RWPE2 (cell line): ENCODE results near the gene SAGE1.
"Not testable (repeated sequence)": the region's sequence is repeated elsewhere in the genome, so short reads cannot be mapped to it uniquely, and the experiment has no call there.

Experiments used
- ATAC-seq: fragments of 200-7000 bp; cut with Tn5 transposase; 3 replicates; pipeline ENCODE4 v1.9.1; 2021; ENCODE audit warnings: low read depth
- DNase-seq: peaks from one replicate; pipeline ENCODE4 v3.0.0-alpha.2; 2020; ENCODE audit warnings: low spot score
- H3K27ac ChIP-seq: fragments of 450-650 bp; 2 replicates; pipeline ENCODE4 v1.5.1; 2017; ENCODE audit warnings: mild to moderate bottlenecking; ENCODE audit not compliant: poor library complexity, severe bottlenecking
- H3K27me3 ChIP-seq: fragments of 250-450 bp; sonication (Bioruptor Pico); 2 replicates; pipeline ENCODE4 v1.5.1; 2021; ENCODE audit warnings: mild to moderate bottlenecking, moderate library complexity; ENCODE audit not compliant: insufficient read depth, poor library complexity, severe bottlenecking
- H3K36me3 ChIP-seq: fragments of 250-450 bp; sonication (Bioruptor Pico); 2 replicates; pipeline ENCODE4 v1.5.1; 2020; ENCODE audit warnings: low read depth, mild to moderate bottlenecking, moderate library complexity
- H3K4me1 ChIP-seq: fragments of 250-450 bp; sonication (Bioruptor Pico); 2 replicates; pipeline ENCODE4 v1.5.1; 2021; ENCODE audit warnings: mild to moderate bottlenecking, moderate library complexity; ENCODE audit not compliant: insufficient read depth, poor library complexity, severe bottlenecking
- H3K4me3 ChIP-seq: fragments of 250-450 bp; sonication (Bioruptor Pico); 2 replicates; pipeline ENCODE4 v1.5.1; 2021; ENCODE audit warnings: mild to moderate bottlenecking, moderate library complexity; ENCODE audit not compliant: severe bottlenecking
- H3K9me3 ChIP-seq: fragments of 250-450 bp; sonication (Bioruptor Pico); 2 replicates; pipeline ENCODE4 v1.5.1; 2021; ENCODE audit warnings: mild to moderate bottlenecking, moderate library complexity; ENCODE audit not compliant: severe bottlenecking
- CTCF ChIP-seq: fragments of 450-650 bp; IDR thresholded peaks from one replicate; pipeline ENCODE4 v1.5.1; 2017; ENCODE audit warnings: mild to moderate bottlenecking, moderate library complexity; ENCODE audit not compliant: poor library complexity, severe bottlenecking

Gene SAGE1

GRCh38 chrX:135890087-135890585, 3.4 kb upstream of the SAGE1 start:
- no peak overlapping the region for H3K4me3 ChIP-seq
- no peaks in the 10 kb centered on the region for H3K36me3 ChIP-seq
- no peak overlapping the region for H3K27ac ChIP-seq
- H3K9me3 ChIP-seq, result no peaks in the 10 kb centered on the region
- no peak for DNase-seq
- no peaks in the 10 kb centered on the region for H3K4me1 ChIP-seq
- TF ChIP-seq CTCF, result no peak
- no peak for ATAC-seq
- H3K27me3 ChIP-seq, result no peaks in the 10 kb centered on the region

GRCh38 chrX:135892781-135893180, 735 bp upstream of the SAGE1 start:
- Histone ChIP-seq H3K27ac (no peak overlapping the region), H3K27me3 (no peaks in the 10 kb centered on the region), H3K4me1 (no peaks in the 10 kb centered on the region), H3K9me3 (no peaks in the 10 kb centered on the region), H3K4me3 (no peak overlapping the region), H3K36me3 (no peaks in the 10 kb centered on the region)
- TF ChIP-seq CTCF, result no peak
- ATAC-seq, result no peak
- no peak for DNase-seq

- no peaks in the 10 kb centered on the region for H3K27me3 ChIP-seq
- H3K9me3 ChIP-seq, result no peaks in the 10 kb centered on the region
- no peak for DNase-seq
- H3K4me3 ChIP-seq, result no peak overlapping the region
- TF ChIP-seq CTCF, result no peak
- no peaks in the 10 kb centered on the region for H3K36me3 ChIP-seq
- no peaks in the 10 kb centered on the region for H3K4me1 ChIP-seq
- ATAC-seq, result no peak
- H3K27ac ChIP-seq, result no peak overlapping the region
These were observed 16.7 kb downstream of the SAGE1 start for GRCh38 chrX:135910251-135910650.

GRCh38 chrX:135914404-135914803, 20.9 kb downstream of the SAGE1 start:
- no peaks in the 10 kb centered on the region for H3K9me3 ChIP-seq
- H3K36me3 ChIP-seq, result no peaks in the 10 kb centered on the region
- no peak for DNase-seq
- ATAC-seq, result no peak
- no peaks in the 10 kb centered on the region for H3K27me3 ChIP-seq
- no peaks in the 10 kb centered on the region for H3K4me1 ChIP-seq
- TF ChIP-seq CTCF, result no peak
- no peak overlapping the region for H3K27ac ChIP-seq
- H3K4me3 ChIP-seq, result no peak overlapping the region

GRCh38 chrX:135920516-135920915, 27.0 kb downstream of the SAGE1 start:
- not testable (repeated sequence) for DNase-seq, H3K27me3 ChIP-seq, H3K4me1 ChIP-seq, ATAC-seq, H3K9me3 ChIP-seq, H3K4me3 ChIP-seq, H3K36me3 ChIP-seq, H3K27ac ChIP-seq
